LNCaP clone FGC (cell line): Measurements from ENCODE around the gene CCDC124.

Experiments
- DNase-seq: peaks from one replicate; pipeline ENCODE4 v3.0.0-alpha.2; 2011; ENCODE audit warnings: low read depth
- H3K4me3 ChIP-seq: 2 replicates; pipeline ENCODE4 v1.5.1; 2011; ENCODE audit warnings: mild to moderate bottlenecking, low read depth, low read length, control low read depth
- CTCF ChIP-seq: IDR thresholded peaks from 2 replicates; pipeline ENCODE4 v1.5.1; 2012; ENCODE audit warnings: mild to moderate bottlenecking; ENCODE audit not compliant: control insufficient read depth, insufficient read depth; ENCODE audit errors: extremely low read depth

The CCDC124 gene

GRCh38 chr19:17993076-17993813 lies 60.4 kb downstream of the CCDC124 start:
- DNase-seq, result no peak
- no peak overlapping the region for H3K4me3 ChIP-seq
- TF ChIP-seq CTCF, result no peak
